OCI-LY3 (cell line): Measurements from ENCODE around the gene BCL11B.

Source experiments
- H2AFZ ChIP-seq: fragments of 200-600, 300-600 bp; shearing (Covaris generic); 2 replicates; pipeline ENCODE4 v1.6.0; 2014; ENCODE audit warnings: antibody characterized with exemption, low read depth, low read length
- H3K27ac ChIP-seq: fragments of 200-600, 300-600 bp; sonication (generic); 2 replicates; pipeline ENCODE4 v1.5.1; 2014; ENCODE audit warnings: mild to moderate bottlenecking, low read length, moderate library complexity, mixed read lengths
- H3K27me3 ChIP-seq: fragments of 200-600, 300-600 bp; sonication (generic); 2 replicates; pipeline ENCODE4 v1.6.1; 2014; ENCODE audit warnings: low read depth, low read length, mixed read lengths
- H3K36me3 ChIP-seq: fragments of 200-600, 300-600 bp; sonication (generic); replicated peaks from 2 replicates; pipeline ENCODE3; 2014; ENCODE audit warnings: low read depth, low read length, mixed read lengths
- H3K4me1 ChIP-seq: fragments of 300-600, 200-600 bp; sonication (generic); 2 replicates; pipeline ENCODE4 v1.6.1; 2014; ENCODE audit warnings: low read length, mixed read lengths
- H3K4me2 ChIP-seq: fragments of 200-600, 300-600 bp; sonication (generic); 2 replicates; pipeline ENCODE4 v1.6.1; 2014; ENCODE audit warnings: low read length, mixed read lengths
- H3K4me3 ChIP-seq: fragments of 300-600, 200-600 bp; sonication (generic); 2 replicates; pipeline ENCODE4 v1.5.1; 2014; ENCODE audit warnings: antibody characterized with exemption, mild to moderate bottlenecking, low read length, moderate library complexity
- H3K79me2 ChIP-seq: fragments of 300-600, 200-600 bp; shearing (Covaris generic); 2 replicates; pipeline ENCODE4 v1.6.1; 2014; ENCODE audit warnings: mild to moderate bottlenecking, low read length, mixed read lengths
- H3K9ac ChIP-seq: fragments of 300-600, 200-600 bp; shearing (Covaris generic); 2 replicates; pipeline ENCODE4 v1.6.0; 2014; ENCODE audit warnings: mild to moderate bottlenecking, low read length, moderate library complexity
- H3K9me3 ChIP-seq: fragments of 200-600, 300-600 bp; shearing (Covaris generic); 2 replicates; pipeline ENCODE4 v1.6.1; 2014; ENCODE audit warnings: low read length, mixed read lengths; ENCODE audit not compliant: insufficient read depth
- H4K20me1 ChIP-seq: fragments of 200-600, 300-600 bp; sonication (generic); 2 replicates; pipeline ENCODE4 v1.6.1; 2016; ENCODE audit warnings: low read length, mixed read lengths; ENCODE audit not compliant: insufficient read depth
- CTCF ChIP-seq: fragments of 200-600, 300-600 bp; sonication (generic); IDR thresholded peaks from 2 replicates; pipeline ENCODE4 v1.5.1; 2014; ENCODE audit warnings: antibody characterized with exemption, low read length, low read depth
- EZH2phosphoT487 ChIP-seq: fragments of 200-600 bp; shearing (Covaris generic); IDR thresholded peaks from 2 replicates; pipeline ENCODE4 v1.6.1; 2018; ENCODE audit warnings: antibody characterized with exemption, mixed run types, low read depth

BCL11B gene

GRCh38 chr14:99271951-99272631, at the start of gene BCL11B:
TSS of gene BCL11B (minus strand) at chr14:99272197. CDS start at chr14:99271218, 979 bp downstream.
- H3K27me3 ChIP-seq, result peaks cover 16% of the 10 kb centered on the region
- no peak within 1 kb of the TSS for H3K27ac ChIP-seq
- H3K4me2 ChIP-seq, result no peak within 1 kb of the TSS
- no peaks in the 10 kb centered on the region for H3K79me2 ChIP-seq
- H3K9ac ChIP-seq, result no peak within 1 kb of the TSS
- H3K4me1 ChIP-seq, result peaks cover 8% of the 10 kb centered on the region
- H4K20me1 ChIP-seq, result no peaks in the 10 kb centered on the region
- no peaks in the 10 kb centered on the region for H3K36me3 ChIP-seq
- no peak within 1 kb of the TSS for H2AFZ ChIP-seq
- H3K9me3 ChIP-seq, result no peaks in the 10 kb centered on the region
- H3K4me3 ChIP-seq, result no peak within 1 kb of the TSS
- TF ChIP-seq EZH2phosphoT487 (no peak), CTCF (no peak)

- H2AFZ ChIP-seq, result no peak overlapping the region
- no peak overlapping the region for H3K9ac ChIP-seq
- no peak for TF ChIP-seq CTCF
Measured at GRCh38 chr14:99321236-99321925, 49.4 kb upstream of the BCL11B start.

GRCh38 chr14:99320621-99321235, 48.7 kb upstream of the BCL11B start:
- no peak overlapping the region for H3K27ac ChIP-seq
- H3K36me3 ChIP-seq, result no peaks in the 10 kb centered on the region
- H3K4me3 ChIP-seq, result no peak overlapping the region
- H3K27me3 ChIP-seq, result no peaks in the 10 kb centered on the region
- H3K9ac ChIP-seq, result no peak overlapping the region
- H3K4me1 ChIP-seq, result peaks cover 6% of the 10 kb centered on the region; the same call in 1 of the 2 replicates
- H4K20me1 ChIP-seq, result no peaks in the 10 kb centered on the region
- H3K79me2 ChIP-seq, result no peaks in the 10 kb centered on the region
- H3K4me2 ChIP-seq, result no peak overlapping the region
- H3K9me3 ChIP-seq, result no peaks in the 10 kb centered on the region
- no peak for TF ChIP-seq EZH2phosphoT487
- no peak for TF ChIP-seq CTCF
- H2AFZ ChIP-seq, result no peak overlapping the region

More at GRCh38 chr14:99321236-99321925, 49.4 kb upstream of the BCL11B start:
- Histone ChIP-seq H3K4me2 (no peak overlapping the region), H3K27me3 (no peaks in the 10 kb centered on the region), H3K9me3 (no peaks in the 10 kb centered on the region), H3K27ac (no peak overlapping the region), H3K79me2 (no peaks in the 10 kb centered on the region), H3K36me3 (no peaks in the 10 kb centered on the region), H4K20me1 (no peaks in the 10 kb centered on the region), H3K4me3 (no peak overlapping the region), H3K4me1 (peaks cover 6% of the 10 kb centered on the region; the same call in 1 of the 2 replicates)

GRCh38 chr14:99320105-99320572, 48.1 kb upstream of the BCL11B start:
- Histone ChIP-seq H3K4me3 (no peak overlapping the region), H3K27me3 (no peaks in the 10 kb centered on the region), H3K4me2 (peak overlapping the region; percentile 44), H3K36me3 (no peaks in the 10 kb centered on the region), H3K9ac (no peak overlapping the region), H3K4me1 (peaks cover 6% of the 10 kb centered on the region; the same call in 1 of the 2 replicates), H3K9me3 (no peaks in the 10 kb centered on the region), H3K79me2 (no peaks in the 10 kb centered on the region), H2AFZ (no peak overlapping the region; the same call in 1 of the 2 replicates), H3K27ac (no peak overlapping the region), H4K20me1 (no peaks in the 10 kb centered on the region)
- TF ChIP-seq CTCF (peak; percentile 92), EZH2phosphoT487 (no peak)
